Upper lobe of left lung (tissue), 6 donors: ENCODE results near the gene SPSB1. TPM values are rescaled to one million over a fixed set of nuclear protein-coding genes. Genes with fewer than 3 reads are reported as not detected.

Source experiments
- ATAC-seq, 2 donors: fragments of 200-7000 bp; cut with Tn5 transposase; one replicate each; pipeline ENCODE4 v1.9.1; 2022; ENCODE audit warnings: mild to moderate bottlenecking in 2 of 2, moderate library complexity in 2 of 2; ENCODE audit not compliant: low FRiP score in 2 of 2
- DNase-seq, 2 donors: peaks; one replicate each; pipeline ENCODE4 v3.0.0-alpha.2; 2019 to 2020
- H3K27ac ChIP-seq, 4 donors: fragments of 200-600 bp; sonication (generic); one replicate each; pipeline ENCODE4 v1.5.1; 2016 to 2019
- H3K27me3 ChIP-seq, 4 donors: fragments of 200-600 bp; sonication (generic); one replicate each; pipeline ENCODE4 v1.5.1; 2017 to 2019
- H3K36me3 ChIP-seq, 4 donors: fragments of 200-600 bp; sonication (generic); one replicate each; pipeline ENCODE4 v1.5.1; 2016 to 2019
- H3K4me1 ChIP-seq, 4 donors: fragments of 200-600 bp; sonication (generic); one replicate each; pipeline ENCODE4 v1.5.1; 2018 to 2019
- H3K4me3 ChIP-seq, 4 donors: fragments of 200-600 bp; sonication (generic); one replicate each; pipeline ENCODE4 v1.5.1; 2017 to 2019; ENCODE audit warnings: mild to moderate bottlenecking in 2 of 4, moderate library complexity in 1 of 4
- H3K9me3 ChIP-seq, 4 donors: fragments of 200-600 bp; sonication (generic); one replicate each; pipeline ENCODE4 v1.5.1; 2018 to 2019
- CTCF ChIP-seq, 6 experiments: fragments of 450-650 bp in 4 of 6; fragments of 200-600 bp in 2 of 6; sonication (generic) in 2 of 6; IDR thresholded peaks; one replicate each; pipeline ENCODE4 v1.5.1; 2016 to 2019; ENCODE audit warnings: antibody characterized with exemption in 6 of 6
- EP300 ChIP-seq, 4 donors: sonication (generic); formaldehyde crosslinking; IDR thresholded peaks; one replicate each; pipeline ENCODE4 v1.5.1; 2017; ENCODE audit warnings: antibody characterized with exemption in 4 of 4, control low read depth in 2 of 4
- POLR2A ChIP-seq, 4 donors: fragments of 450-650 bp; IDR thresholded peaks; one replicate each; pipeline ENCODE4 v1.5.1; 2016 to 2017; ENCODE audit warnings: antibody characterized with exemption in 4 of 4, mild to moderate bottlenecking in 2 of 4
- POLR2AphosphoS5 ChIP-seq, 2 donors: sonication (generic); formaldehyde crosslinking; IDR thresholded peaks; one replicate each; pipeline ENCODE4 v1.5.1; 2017; ENCODE audit warnings: antibody characterized with exemption in 2 of 2
- WGBS, 2 donors: methylation state at CpG; one replicate each; pipeline ENCODE4 v1.1.5; 2017 to 2018; 5-methylcytosine and 5-hydroxymethylcytosine counted together
- total RNA-seq, 6 donors: library from RNA; depleted of rRNA in 4 of 6; stranded (reverse); fragments of >200 nt in 4 of 6; gene quantifications; one replicate each; pipeline versions ENCODE4 v1.1.0 to v1.2.1, GENCODE V29; 2016 to 2021
- donor health status: DM: no; HTN: no; CAD: no; lungs with moderate emphysema.
- donor health status: DM: no; HTN: yes; CAD: no; lungs with severe emphysema.

SPSB1 gene
- total RNA-seq, 6 donors from 2014 or later: 21.0 to 49.1 (median 30.3) TPM

GRCh38 chr1:9286556-9286955, 6.1 kb upstream of the SPSB1 start:
- Histone ChIP-seq H3K4me3 (no peak overlapping the region), H3K9me3 (peaks cover 7 to 14% (median 13%) of the 10 kb centered on the region in 4 donors), H3K27me3 (no peaks in the 10 kb centered on the region), H3K36me3 (no peaks in the 10 kb centered on the region), H3K4me1 (peaks cover 10 to 22% (median 13%) of the 10 kb centered on the region in 4 donors), H3K27ac (no peak overlapping the region)
- ATAC-seq: no peak
- 63 to 81% methylated on average over 6 of the region's 6 CpGs for WGBS, 2 donors
- no peak for DNase-seq
- TF ChIP-seq POLR2AphosphoS5 (IDR thresholded peaks at IDR 0.05) (no peak), EP300 (IDR thresholded peaks at IDR 0.05) (no peak), CTCF (IDR thresholded peaks at IDR 0.05) (no peak), POLR2A (IDR thresholded peaks at IDR 0.05) (no peak)

- 38 to 43% methylated on average over 6 of the region's 6 CpGs for WGBS, 2 donors
- H3K4me1 ChIP-seq: peaks cover 16 to 32% (median 21%) of the 10 kb centered on the region in 4 donors
- no peak overlapping the region for H3K27ac ChIP-seq
- H3K27me3 ChIP-seq: no peaks in the 10 kb centered on the region
- ATAC-seq (peak in 1 of 2 donors; percentile 51), DNase-seq (peak in 1 of 2 donors; percentile 72)
- H3K4me3 ChIP-seq: no peak overlapping the region
- no peak for TF ChIP-seq EP300 (IDR thresholded peaks at IDR 0.05)
- TF ChIP-seq POLR2AphosphoS5 (IDR thresholded peaks at IDR 0.05): no peak
- TF ChIP-seq CTCF (IDR thresholded peaks at IDR 0.05): peak; percentile 77 to 97 (median 92)
- H3K9me3 ChIP-seq: peaks cover 7 to 14% (median 13%) of the 10 kb centered on the region in 4 donors
- no peaks in the 10 kb centered on the region for H3K36me3 ChIP-seq
These were observed 3.6 kb upstream of the SPSB1 start for GRCh38 chr1:9289090-9289534.

- TF ChIP-seq CTCF (IDR thresholded peaks at IDR 0.05): no peak
- TF ChIP-seq EP300 (IDR thresholded peaks at IDR 0.05): peak in 1 of 4 donors; percentile 21
- peak; percentile 52 to 76 for TF ChIP-seq POLR2AphosphoS5 (IDR thresholded peaks at IDR 0.05)
- no peak for TF ChIP-seq POLR2A (IDR thresholded peaks at IDR 0.05)
These were observed 2.8 kb upstream of the SPSB1 start for GRCh38 chr1:9289711-9290485.

GRCh38 chr1:9291914-9292360, 757 bp upstream of the SPSB1 start:
- ATAC-seq: no peak
- H3K27me3 ChIP-seq: no peaks in the 10 kb centered on the region
- H3K9me3 ChIP-seq: peaks cover 7 to 14% (median 13%) of the 10 kb centered on the region in 4 donors
- peak overlapping the region; percentile 55 to 95 (median 90) for H3K4me3 ChIP-seq
- no peak for TF ChIP-seq CTCF (IDR thresholded peaks at IDR 0.05)
- TF ChIP-seq POLR2A (IDR thresholded peaks at IDR 0.05): no peak
- TF ChIP-seq EP300 (IDR thresholded peaks at IDR 0.05): no peak
- TF ChIP-seq POLR2AphosphoS5 (IDR thresholded peaks at IDR 0.05): no peak
- no peaks in the 10 kb centered on the region for H3K36me3 ChIP-seq
- H3K27ac ChIP-seq: peak overlapping the region; percentile 89 to 96 (median 90)
- WGBS, 2 donors: 28 to 37% methylated on average over 10 to 13 of the region's 13 CpGs
- DNase-seq: peak in 1 of 2 donors; percentile 46
- peaks cover 33 to 56% (median 39%) of the 10 kb centered on the region in 4 donors for H3K4me1 ChIP-seq

More at GRCh38 chr1:9289711-9290485, 2.8 kb upstream of the SPSB1 start:
- Histone ChIP-seq H3K36me3 (no peaks in the 10 kb centered on the region), H3K27me3 (no peaks in the 10 kb centered on the region), H3K4me1 (peaks cover 23 to 40% (median 29%) of the 10 kb centered on the region in 4 donors), H3K9me3 (peaks cover 7 to 14% (median 13%) of the 10 kb centered on the region in 4 donors), H3K27ac (peak overlapping the region; percentile 48 to 75 (median 69)), H3K4me3 (no peak overlapping the region)
- DNase-seq (peak in 1 of 2 donors; percentile 62), ATAC-seq (peak; percentile 61 to 68)
- WGBS, 2 donors: 0 to 44% methylated on average over 1 to 5 of the region's 5 CpGs
